GM12865 (cell line): Measurements from ENCODE around the gene B4GAT1.

Experiments
- DNase-seq: peaks from one replicate; pipeline ENCODE4 v3.0.0; 2010; ENCODE audit warnings: low read depth
- H3K4me3 ChIP-seq: 2 replicates; pipeline ENCODE4 v1.5.1; 2011; ENCODE audit warnings: mild to moderate bottlenecking, low read depth, low read length, control low read depth
- CTCF ChIP-seq: IDR thresholded peaks from 2 replicates; pipeline ENCODE4 v1.5.1; 2011; ENCODE audit warnings: low read length, control low read depth, low read depth, inconsistent platforms; ENCODE audit not compliant: insufficient read depth; ENCODE audit errors: missing control alignments

The B4GAT1 gene

DNA sequence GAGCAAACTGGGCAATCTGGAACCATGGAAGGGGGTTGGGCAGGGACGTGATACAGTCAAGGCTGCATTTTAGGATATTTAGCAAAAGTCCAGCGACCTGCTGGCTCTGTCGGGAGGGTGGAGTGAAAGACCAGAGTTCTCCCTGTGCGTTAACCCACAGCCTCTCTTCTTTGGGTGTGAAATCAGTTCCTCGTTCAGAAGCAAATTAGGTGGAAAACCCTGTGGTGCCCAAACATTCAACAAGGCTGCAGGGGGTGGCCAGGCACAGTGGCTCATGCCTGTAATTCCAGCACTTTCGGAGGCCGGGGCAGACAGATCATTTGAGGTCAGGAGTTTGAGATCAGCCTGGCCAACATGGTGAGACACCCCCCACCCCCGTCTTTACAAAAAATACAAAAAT, 49.8 kb downstream of the B4GAT1 start:
- TF ChIP-seq CTCF = no peak
- no peak overlapping the region for H3K4me3 ChIP-seq
- DNase-seq = no peak
